ENCODE data around the gene PDE11A.

Gene PDE11A

GRCh38 chr2:177783091-177783490 is 289.5 kb downstream of the PDE11A start:
- TF ChIP-seq CTCF (IDR thresholded peaks at IDR 0.05): no peak
- TF ChIP-seq ZFX (IDR thresholded peaks at IDR 0.05; ENCODE audit: borderline replicate concordance): no peak
- no peak overlapping the region for H3K27ac ChIP-seq

- H3K27ac ChIP-seq: no peak overlapping the region
- TF ChIP-seq ZFX (IDR thresholded peaks at IDR 0.05; ENCODE audit: borderline replicate concordance) (no peak), CTCF (IDR thresholded peaks at IDR 0.05) (no peak)
Observed at GRCh38 chr2:177782613-177783012, 290.0 kb downstream of the PDE11A start.

GRCh38 chr2:177778472-177778871 is 294.1 kb downstream of the PDE11A start:
- TF ChIP-seq ZFX (IDR thresholded peaks at IDR 0.05; ENCODE audit: borderline replicate concordance) (no peak), CTCF (IDR thresholded peaks at IDR 0.05) (no peak)
- H3K27ac ChIP-seq: no peak overlapping the region

GRCh38 chr2:177772529-177772928 is 300.0 kb downstream of the PDE11A start:
- TF ChIP-seq ZFX (IDR thresholded peaks at IDR 0.05; ENCODE audit: borderline replicate concordance): no peak
- TF ChIP-seq CTCF (IDR thresholded peaks at IDR 0.05): peak; percentile 54
- no peak overlapping the region for H3K27ac ChIP-seq

- TF ChIP-seq ZFX (IDR thresholded peaks at IDR 0.05; ENCODE audit: borderline replicate concordance) (no peak), CTCF (IDR thresholded peaks at IDR 0.05) (no peak)
- no peak overlapping the region for H3K27ac ChIP-seq
Observed at GRCh38 chr2:177771191-177771590, 301.4 kb downstream of the PDE11A start.

- no peak overlapping the region for H3K27ac ChIP-seq
- TF ChIP-seq ZFX (IDR thresholded peaks at IDR 0.05; ENCODE audit: borderline replicate concordance): no peak
- TF ChIP-seq CTCF (IDR thresholded peaks at IDR 0.05): no peak
Observed at GRCh38 chr2:177767768-177768167, 304.8 kb downstream of the PDE11A start.

- TF ChIP-seq ZFX (IDR thresholded peaks at IDR 0.05; ENCODE audit: borderline replicate concordance) (no peak), CTCF (IDR thresholded peaks at IDR 0.05) (no peak)
- H3K27ac ChIP-seq: no peak overlapping the region
Observed at GRCh38 chr2:177765698-177766097, 306.9 kb downstream of the PDE11A start.
